ENCODE results near the gene SLC2A5. TPM values are rescaled to one million over a fixed set of nuclear protein-coding genes. Genes with fewer than 3 reads are reported as not detected.

SLC2A5 gene
- polyA plus RNA-seq, 3 donors: 0.75 to 1.3 (median 0.81) TPM

GRCh38 chr1:9073143-9073542 lies 3.7 kb upstream of the SLC2A5 start:
- Histone ChIP-seq H3K27me3 (ENCODE audit: control insufficient read depth in 2 of 2, insufficient read depth in 2 of 2, low read length in 2 of 2) (no peaks in the 10 kb centered on the region), H3K27ac (ENCODE audit: low read depth in 1 of 2, low read length in 2 of 2) (peak overlapping the region in 1 of 2 donors; percentile 11), H3K9ac (ENCODE audit: insufficient read depth, low read length, poor library complexity, severe bottlenecking) (no peak overlapping the region), H4K20me1 (ENCODE audit: insufficient read depth, low read length) (no peaks in the 10 kb centered on the region), H3K9me3 (replicated peaks in 1 of 2; ENCODE audit: control insufficient read depth in 1 of 2, insufficient read depth in 1 of 2, low read length in 2 of 2) (no peaks in the 10 kb centered on the region), H3K36me3 (replicated peaks in 1 of 2; ENCODE audit: control insufficient read depth in 1 of 2, insufficient read depth in 2 of 2, low read length in 2 of 2) (no peaks in the 10 kb centered on the region), H3K4me1 (ENCODE audit: control insufficient read depth in 1 of 2, insufficient read depth in 2 of 2, low read length in 2 of 2) (peaks cover 56 to 76% of the 10 kb centered on the region in 2 donors), H3K79me2 (ENCODE audit: insufficient read depth, low read length) (peaks cover under 1% of the 10 kb centered on the region), H2AFZ (ENCODE audit: insufficient read depth, low read depth, low read length, poor library complexity, severe bottlenecking) (peak overlapping the region; percentile 25), H3K4me2 (replicated peaks; ENCODE audit: extremely low read depth, low read length, poor library complexity, severe bottlenecking) (no peak overlapping the region), H3K4me3 (replicated peaks in 1 of 3; ENCODE audit: low read depth in 2 of 3, low read length in 3 of 3) (no peak overlapping the region)
- Mint-ChIP-seq H3K27me3 (ENCODE audit: low read depth in 3 of 3) (peaks cover 0 to 2% (median 2%) of the 10 kb centered on the region in 3 donors), H3K27ac (peak overlapping the region in 3 of 7 donors; percentile 46 to 80 (median 68)), H3K36me3 (no peaks in the 10 kb centered on the region), H3K4me3 (no peak overlapping the region), H3K4me1 (peaks cover 61% of the 10 kb centered on the region), H3K9me3 (peaks cover 0 to 3% (median 0%) of the 10 kb centered on the region in 7 donors)
- TF ChIP-seq CTCF (IDR thresholded peaks at IDR 0.05): no peak
- DNase-seq: peak in 2 of 3 donors; percentile 38 to 57
- intact Hi-C loops (cut with micrococcal nuclease): no loop called here
- 0% methylated on average over 1 of the region's 3 CpGs for WGBS (ENCODE audit: insufficient coverage)

GRCh38 chr1:9071554-9072235 lies 2.3 kb upstream of the SLC2A5 start:
- Histone ChIP-seq H3K27me3 (ENCODE audit: control insufficient read depth in 2 of 2, insufficient read depth in 2 of 2, low read length in 2 of 2) (no peaks in the 10 kb centered on the region), H3K9ac (ENCODE audit: insufficient read depth, low read length, poor library complexity, severe bottlenecking) (no peak overlapping the region), H3K27ac (ENCODE audit: low read depth in 1 of 2, low read length in 2 of 2) (no peak overlapping the region), H3K79me2 (ENCODE audit: insufficient read depth, low read length) (peaks cover 12% of the 10 kb centered on the region), H3K36me3 (replicated peaks in 1 of 2; ENCODE audit: control insufficient read depth in 1 of 2, insufficient read depth in 2 of 2, low read length in 2 of 2) (no peaks in the 10 kb centered on the region), H3K9me3 (replicated peaks in 1 of 2; ENCODE audit: control insufficient read depth in 1 of 2, insufficient read depth in 1 of 2, low read length in 2 of 2) (no peaks in the 10 kb centered on the region), H2AFZ (ENCODE audit: insufficient read depth, low read depth, low read length, poor library complexity, severe bottlenecking) (no peak overlapping the region), H3K4me1 (ENCODE audit: control insufficient read depth in 1 of 2, insufficient read depth in 2 of 2, low read length in 2 of 2) (peaks cover 65 to 84% of the 10 kb centered on the region in 2 donors), H3K4me2 (replicated peaks; ENCODE audit: extremely low read depth, low read length, poor library complexity, severe bottlenecking) (no peak overlapping the region), H3K4me3 (replicated peaks in 1 of 3; ENCODE audit: low read depth in 2 of 3, low read length in 3 of 3) (no peak overlapping the region), H4K20me1 (ENCODE audit: insufficient read depth, low read length) (no peaks in the 10 kb centered on the region)
- peaks cover 0 to 2% (median 2%) of the 10 kb centered on the region in 3 donors for H3K27me3 Mint-ChIP-seq (ENCODE audit: low read depth in 3 of 3)
- DNase-seq: no peak
- WGBS (ENCODE audit: insufficient coverage): 97% methylated on average over 39 of the region's 50 CpGs
- peaks cover 0 to 3% (median 0%) of the 10 kb centered on the region in 7 donors for H3K9me3 Mint-ChIP-seq
- no peak for TF ChIP-seq CTCF (IDR thresholded peaks at IDR 0.05)
- H3K4me1 Mint-ChIP-seq: peaks cover 69% of the 10 kb centered on the region
- intact Hi-C loops (cut with micrococcal nuclease): no loop called here
- H3K27ac Mint-ChIP-seq: no peak overlapping the region
- no peaks in the 10 kb centered on the region for H3K36me3 Mint-ChIP-seq
- H3K4me3 Mint-ChIP-seq: no peak overlapping the region
